B cell (primary cell): ENCODE measurements around the gene PLEKHA5.

Source experiments
- EZH2 ChIP-seq: IDR thresholded peaks from 2 replicates; pipeline ENCODE4 v1.6.1; 2012; ENCODE audit warnings: borderline replicate concordance, low read depth, mild to moderate bottlenecking, moderate library complexity, low read length; ENCODE audit not compliant: insufficient read depth, poor library complexity, severe bottlenecking
- TF ChIP-seq, protein P1 (sequence below): fragments of 200-600 bp; IDR thresholded peaks from one replicate; pipeline ENCODE4 v1.8.0; 2022; ENCODE audit warnings: antibody characterized with exemption, mild to moderate bottlenecking

DNA sequence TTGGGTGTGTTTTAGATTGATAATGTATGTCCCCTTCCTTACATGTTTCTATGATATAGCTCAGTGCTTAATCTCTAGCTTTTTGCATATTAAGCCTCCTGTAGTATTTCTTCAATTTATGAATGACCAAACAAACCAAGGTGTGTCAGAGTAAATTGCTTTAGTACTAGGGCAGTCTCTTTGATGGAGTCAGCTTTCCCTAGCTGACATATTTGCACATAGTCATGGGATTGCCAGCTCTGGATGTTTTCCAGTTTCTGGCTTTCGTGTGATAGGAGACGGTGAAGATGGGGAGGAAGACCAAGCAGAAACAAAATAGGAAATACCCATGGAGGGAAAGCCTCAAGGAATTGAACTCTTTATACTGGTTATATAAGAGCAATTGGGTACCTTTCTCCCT, 148.9 kb downstream of the PLEKHA5 start:
- TF ChIP-seq, protein P1, sequence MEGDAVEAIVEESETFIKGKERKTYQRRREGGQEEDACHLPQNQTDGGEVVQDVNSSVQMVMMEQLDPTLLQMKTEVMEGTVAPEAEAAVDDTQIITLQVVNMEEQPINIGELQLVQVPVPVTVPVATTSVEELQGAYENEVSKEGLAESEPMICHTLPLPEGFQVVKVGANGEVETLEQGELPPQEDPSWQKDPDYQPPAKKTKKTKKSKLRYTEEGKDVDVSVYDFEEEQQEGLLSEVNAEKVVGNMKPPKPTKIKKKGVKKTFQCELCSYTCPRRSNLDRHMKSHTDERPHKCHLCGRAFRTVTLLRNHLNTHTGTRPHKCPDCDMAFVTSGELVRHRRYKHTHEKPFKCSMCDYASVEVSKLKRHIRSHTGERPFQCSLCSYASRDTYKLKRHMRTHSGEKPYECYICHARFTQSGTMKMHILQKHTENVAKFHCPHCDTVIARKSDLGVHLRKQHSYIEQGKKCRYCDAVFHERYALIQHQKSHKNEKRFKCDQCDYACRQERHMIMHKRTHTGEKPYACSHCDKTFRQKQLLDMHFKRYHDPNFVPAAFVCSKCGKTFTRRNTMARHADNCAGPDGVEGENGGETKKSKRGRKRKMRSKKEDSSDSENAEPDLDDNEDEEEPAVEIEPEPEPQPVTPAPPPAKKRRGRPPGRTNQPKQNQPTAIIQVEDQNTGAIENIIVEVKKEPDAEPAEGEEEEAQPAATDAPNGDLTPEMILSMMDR = no peak
- TF ChIP-seq EZH2 = no peak
